MM.1S (cell line): ENCODE results near the gene GADD45G.

Source experiments
- CTCF ChIP-seq: fragments of 300-600 bp; sonication (generic); IDR thresholded peaks from 2 replicates; pipeline ENCODE4 v1.5.1; 2016; ENCODE audit warnings: antibody characterized with exemption, low read length, mixed read lengths
- EZH2 ChIP-seq: fragments of 300-600 bp; sonication (generic); optimal IDR thresholded peaks from 2 replicates; pipeline ENCODE3; 2017; ENCODE audit warnings: low read depth, mild to moderate bottlenecking, antibody characterized with exemption, low read length, mixed read lengths
- EZH2phosphoT487 ChIP-seq: fragments of 300-600 bp; sonication (generic); IDR thresholded peaks from 2 replicates; pipeline ENCODE4 v1.6.1; 2018; ENCODE audit warnings: antibody characterized with exemption, low read length

- TF ChIP-seq CTCF, result no peak
- TF ChIP-seq EZH2, result no peak
- TF ChIP-seq EZH2phosphoT487, result no peak
Measured at GRCh38 chr9:89611425-89611824, 6.6 kb downstream of the GADD45G start.
